Psoas muscle (tissue), 8 donors: ENCODE data around the gene MLLT1. TPM values are rescaled to one million over a fixed set of nuclear protein-coding genes. Genes with fewer than 3 reads are reported as not detected.

Experiments used
- ATAC-seq, 4 donors: fragments of 200-7000 bp; cut with Tn5 transposase; one replicate each; pipeline ENCODE4 v1.9.1; 2020; ENCODE audit warnings: moderate library complexity in 3 of 4, mild to moderate bottlenecking in 2 of 4
- DNase-seq, 2 donors: peaks; one replicate each; pipeline ENCODE4 v3.0.0-alpha.2; 2020
- H3K27ac ChIP-seq: fragments of 200-600 bp; one replicate; pipeline ENCODE4 v1.8.0; 2022
- H3K27me3 ChIP-seq, 3 donors: fragments of 200-600 bp in 1 of 3; one replicate each; pipeline versions ENCODE4 v1.6.1 to v1.8.0; 2013 to 2022; ENCODE audit warnings: low read length in 2 of 3, mild to moderate bottlenecking in 2 of 3, moderate library complexity in 1 of 3; ENCODE audit not compliant: insufficient read depth in 3 of 3
- H3K36me3 ChIP-seq, 2 donors: fragments of 200-600 bp in 1 of 2; one replicate each; pipeline versions ENCODE4 v1.6.1 to v1.8.0; 2013 to 2022; ENCODE audit warnings: low read depth in 1 of 2, mild to moderate bottlenecking in 1 of 2, moderate library complexity in 1 of 2; ENCODE audit not compliant: insufficient read depth in 1 of 2
- H3K4me1 ChIP-seq: fragments of 200-600 bp; one replicate; pipeline ENCODE4 v1.8.0; 2022
- H3K4me3 ChIP-seq: fragments of 200-600 bp; one replicate; pipeline ENCODE4 v1.8.0; 2022; ENCODE audit warnings: mild to moderate bottlenecking
- H3K9me3 ChIP-seq: fragments of 200-600 bp; one replicate; pipeline ENCODE4 v1.8.0; 2022
- WGBS, 3 donors: extraction: QIAGEN DNeasy Blood & Tissue Kit; methylation state at CpG; one replicate each; pipeline versions ENCODE4 v1.1.6 to v1.1.7; 2013; 5-methylcytosine and 5-hydroxymethylcytosine counted together
- intact Hi-C, 2 donors: fragments of 100-400 bp; cut with DNase I; formaldehyde crosslinking; loops; one replicate each; pipeline versions ENCODE4 v1.11.0 to v1.14.2; 2022
- polyA plus RNA-seq, 3 donors: library from polyadenylated mRNA; stranded (reverse); fragments of 200-250 nt; gene quantifications; one replicate each; pipeline ENCODE4 v1.2.3, GENCODE V29; 2013
- total RNA-seq, 4 donors: library from RNA; stranded (reverse); fragmentation: NEBNext Ultra II Directional in 2 of 4; extraction: Animal tissue kit (Norgen Biotek cat#: 25700) in 2 of 4; gene quantifications; one replicate each; pipeline versions ENCODE4 v1.2.1 to v1.2.4, GENCODE V29; 2021 to 2023
- TF ChIP-seq, protein P1 (sequence below): fragments of 200-600 bp; IDR thresholded peaks from one replicate; pipeline ENCODE4 v1.8.0; 2022; ENCODE audit warnings: antibody characterized with exemption
- donor health status: healthy with polysubstance abuse.
- donor health status: DM: no; HTN: no; CAD: no; lungs with moderate emphysema.
- donor health status: Bipolar disorder and iron deficiency.
- donor health status: healthy.
- donor health status: DM: yes; HTN: yes; CAD: no.
- donor health status: DM: no; HTN: no; CAD: no.
- donor health status: DM: no; HTN: no; CAD: no.
- donor health status: DM: yes; HTN: yes; CAD: no.

MLLT1 gene
- total and polyA plus RNA-seq, 7 donors = 24.2 to 51.7 (median 35.8) TPM

DNA sequence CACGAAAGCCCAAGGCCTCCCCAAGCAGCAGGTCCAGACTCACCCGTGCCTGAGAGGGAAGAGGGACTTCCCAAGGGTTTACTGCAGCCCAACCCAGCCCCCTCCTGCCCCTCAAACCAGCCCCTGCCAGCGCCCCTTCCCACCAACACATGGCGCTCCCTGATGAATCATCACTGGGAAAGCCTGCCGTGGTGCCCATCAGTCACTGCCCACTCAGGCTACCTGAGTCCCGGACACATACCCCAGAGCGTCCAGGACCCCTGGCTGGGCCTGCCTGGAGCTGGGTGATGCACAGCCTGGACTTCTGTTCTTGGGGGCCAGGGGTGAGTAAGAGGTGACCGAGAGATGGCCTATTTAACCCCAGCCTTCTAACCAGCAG, 60.6 kb downstream of the MLLT1 start:
- ATAC-seq (no peak), DNase-seq (no peak)
- no peak overlapping the region for H3K4me3 ChIP-seq
- intact Hi-C loops = loop anchor here in 1 of 2 donors (2.0 to 10.0 kb wide), 2 partner anchors 62 to 206 kb away; partner anchors contain the start of gene KHSRP
- H3K27me3 ChIP-seq = no peaks in the 10 kb centered on the region
- H3K9me3 ChIP-seq = no peaks in the 10 kb centered on the region
- WGBS, 3 donors = 60 to 76% (median 69%) methylated on average over 7 to 8 of the region's 8 CpGs
- H3K27ac ChIP-seq = peak overlapping the region; percentile 56
- H3K4me1 ChIP-seq = peaks cover 52% of the 10 kb centered on the region
- H3K36me3 ChIP-seq = peaks cover 0 to 32% of the 10 kb centered on the region in 2 donors
- TF ChIP-seq, protein P1, sequence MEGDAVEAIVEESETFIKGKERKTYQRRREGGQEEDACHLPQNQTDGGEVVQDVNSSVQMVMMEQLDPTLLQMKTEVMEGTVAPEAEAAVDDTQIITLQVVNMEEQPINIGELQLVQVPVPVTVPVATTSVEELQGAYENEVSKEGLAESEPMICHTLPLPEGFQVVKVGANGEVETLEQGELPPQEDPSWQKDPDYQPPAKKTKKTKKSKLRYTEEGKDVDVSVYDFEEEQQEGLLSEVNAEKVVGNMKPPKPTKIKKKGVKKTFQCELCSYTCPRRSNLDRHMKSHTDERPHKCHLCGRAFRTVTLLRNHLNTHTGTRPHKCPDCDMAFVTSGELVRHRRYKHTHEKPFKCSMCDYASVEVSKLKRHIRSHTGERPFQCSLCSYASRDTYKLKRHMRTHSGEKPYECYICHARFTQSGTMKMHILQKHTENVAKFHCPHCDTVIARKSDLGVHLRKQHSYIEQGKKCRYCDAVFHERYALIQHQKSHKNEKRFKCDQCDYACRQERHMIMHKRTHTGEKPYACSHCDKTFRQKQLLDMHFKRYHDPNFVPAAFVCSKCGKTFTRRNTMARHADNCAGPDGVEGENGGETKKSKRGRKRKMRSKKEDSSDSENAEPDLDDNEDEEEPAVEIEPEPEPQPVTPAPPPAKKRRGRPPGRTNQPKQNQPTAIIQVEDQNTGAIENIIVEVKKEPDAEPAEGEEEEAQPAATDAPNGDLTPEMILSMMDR = no peak

DNA sequence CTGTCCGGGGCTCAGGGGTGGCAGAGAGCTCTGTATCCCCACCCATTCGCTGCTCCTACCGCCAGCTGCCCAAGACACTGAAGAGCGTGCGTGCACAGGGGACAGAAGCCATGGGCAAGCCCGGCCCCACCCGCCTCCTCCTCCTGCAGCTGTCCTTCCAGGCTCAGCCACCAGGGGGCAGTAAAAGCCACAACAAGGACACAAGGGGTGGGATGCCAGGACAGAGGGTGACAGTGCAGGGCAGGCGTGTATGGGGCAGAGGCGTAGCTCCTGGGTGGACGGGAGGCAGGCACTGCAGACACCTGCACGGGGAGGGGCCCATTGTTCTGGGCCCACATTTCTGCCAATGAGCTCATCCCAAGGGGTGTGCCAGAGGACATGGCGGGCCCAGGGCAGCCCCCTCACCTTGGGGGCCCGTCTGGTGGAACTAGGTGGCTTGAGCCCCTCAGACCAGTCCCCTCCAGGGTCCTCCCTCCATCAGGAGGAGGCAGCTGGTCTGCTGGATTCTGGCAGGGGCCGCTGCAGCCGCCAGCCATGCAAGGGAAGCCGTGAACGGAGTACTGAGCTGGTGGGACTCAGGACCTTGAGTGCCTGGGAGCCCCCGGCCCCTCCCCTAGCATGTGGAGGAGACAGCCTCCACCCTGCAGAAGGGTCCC, 61.2 kb downstream of the MLLT1 start:
- peak; percentile 91 to 96 for DNase-seq
- peak; percentile 77 to 81 (median 79) for ATAC-seq
- Histone ChIP-seq H3K4me1 (peaks cover 47% of the 10 kb centered on the region), H3K9me3 (no peaks in the 10 kb centered on the region), H3K4me3 (no peak overlapping the region), H3K27ac (peak overlapping the region; percentile 56), H3K36me3 (peaks cover 0 to 32% of the 10 kb centered on the region in 2 donors), H3K27me3 (no peaks in the 10 kb centered on the region)
- 30 to 40% (median 32%) methylated on average over 17 to 18 of the region's 18 CpGs for WGBS, 3 donors
- intact Hi-C loops = loop anchor here (1.0 to 10.0 kb wide), 3 partner anchors 62 to 206 kb away; partner anchors contain the start of gene KHSRP (in 1 of the 2)
- TF ChIP-seq, protein P1 = peak; percentile 99

DNA sequence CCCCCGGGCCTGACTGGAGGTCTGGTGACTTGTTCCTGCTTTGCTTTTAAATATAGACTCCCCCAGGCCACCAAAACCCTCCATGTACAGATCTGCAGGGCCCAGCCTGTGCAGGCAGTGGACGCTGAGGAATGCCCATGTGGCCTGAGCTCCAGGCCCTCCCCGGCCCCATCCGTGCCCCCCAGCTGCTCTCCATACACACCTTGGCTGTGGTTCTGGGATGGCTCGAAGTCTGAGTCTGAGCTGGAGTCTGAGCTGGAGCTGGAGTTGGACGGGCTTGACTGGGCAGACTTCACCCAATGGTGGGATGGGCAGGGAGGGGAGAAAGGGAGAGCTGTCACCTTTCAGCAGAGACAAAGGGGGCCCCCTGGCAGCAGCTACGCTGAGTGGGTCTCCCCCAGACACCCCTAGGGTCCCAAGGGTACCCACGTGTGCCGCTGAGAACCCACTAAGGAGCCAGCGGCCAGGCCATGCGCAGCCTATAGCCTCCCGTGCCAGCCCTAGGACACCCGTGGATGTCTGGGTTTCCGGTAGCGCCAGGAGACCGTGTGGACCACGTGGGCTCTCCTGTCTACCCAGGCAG, 61.9 kb downstream of the MLLT1 start:
- intact Hi-C loops = loop anchor here (1.0 to 10.0 kb wide), 3 partner anchors 63 to 207 kb away; partner anchors contain the start of gene KHSRP (in 1 of the 2)
- TF ChIP-seq, protein P1 = no peak
- no peak for ATAC-seq

DNA sequence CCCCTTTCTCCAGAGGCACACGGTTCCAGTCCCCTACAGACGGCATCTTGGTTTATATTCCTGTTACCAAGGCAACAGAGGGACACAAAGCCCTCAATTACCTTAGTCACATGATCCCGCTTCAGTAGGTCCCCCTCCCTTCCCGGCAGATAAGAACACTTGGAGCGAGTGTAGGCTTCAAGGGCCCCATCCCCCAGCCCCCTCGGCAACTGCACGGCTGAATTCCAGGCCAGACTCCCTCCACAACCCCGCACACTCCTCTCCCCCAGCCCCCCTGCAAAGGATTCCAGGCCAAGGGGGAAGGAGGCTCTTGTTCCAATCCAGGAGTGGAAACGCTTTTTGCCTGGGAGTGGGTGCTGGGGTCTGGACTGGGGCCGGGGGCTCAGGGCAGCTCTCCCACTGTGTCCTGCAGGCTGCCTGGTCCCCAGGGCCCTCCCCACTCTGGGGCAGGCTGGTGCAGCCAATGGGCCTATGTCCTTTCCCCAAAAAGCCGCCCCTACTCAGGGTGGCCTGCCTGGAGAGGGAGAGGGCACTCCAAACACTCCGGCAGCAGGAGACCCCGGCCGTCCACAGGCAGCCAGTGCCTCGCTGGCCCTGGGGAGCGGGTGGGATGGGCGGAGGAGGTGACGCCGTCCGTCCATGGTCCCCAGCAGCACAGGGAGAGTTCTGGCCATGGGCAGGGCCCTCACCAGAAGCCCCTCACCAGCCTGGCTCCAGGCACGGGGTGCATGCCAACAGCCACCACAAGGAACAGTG, 62.6 kb downstream of the MLLT1 start:
- ATAC-seq = no peak
- Histone ChIP-seq H3K27me3 (no peaks in the 10 kb centered on the region), H3K4me3 (no peak overlapping the region), H3K9me3 (no peaks in the 10 kb centered on the region), H3K36me3 (peaks cover 0 to 44% of the 10 kb centered on the region in 2 donors), H3K27ac (no peak overlapping the region), H3K4me1 (peaks cover 33% of the 10 kb centered on the region)
- intact Hi-C loops = loop anchor here in 1 of 2 donors (10.0 kb wide), 1 partner anchor 208 kb away; the partner anchor contains the start of gene KHSRP
- TF ChIP-seq, protein P1 = no peak
- WGBS, 3 donors = 75 to 81% (median 79%) methylated on average over 21 of the region's 21 CpGs
- peak in 1 of 2 donors; percentile 51 for DNase-seq

More for the DNA sequence above, 61.9 kb downstream of the MLLT1 start:
- peaks cover 39% of the 10 kb centered on the region for H3K4me1 ChIP-seq
- 78 to 83% (median 80%) methylated on average over 17 of the region's 17 CpGs for WGBS, 3 donors
- H3K4me3 ChIP-seq = no peak overlapping the region
- DNase-seq = peak in 1 of 2 donors; percentile 53
- peaks cover 0 to 37% of the 10 kb centered on the region in 2 donors for H3K36me3 ChIP-seq
- H3K27ac ChIP-seq = no peak overlapping the region
- H3K27me3 ChIP-seq = no peaks in the 10 kb centered on the region
- H3K9me3 ChIP-seq = no peaks in the 10 kb centered on the region
